GM19468 (cell line): ENCODE measurements around the gene RPS2.

Experiments used
- ATAC-seq: cut with Tn5 transposase; IDR thresholded peaks from one replicate; pipeline ENCODE4 v1.9.1; 2021; ENCODE audit warnings: mild to moderate bottlenecking, moderate library complexity, moderate number of reproducible peaks; ENCODE audit not compliant: unreplicated experiment; ENCODE audit errors: extremely low read depth

The RPS2 gene

DNA sequence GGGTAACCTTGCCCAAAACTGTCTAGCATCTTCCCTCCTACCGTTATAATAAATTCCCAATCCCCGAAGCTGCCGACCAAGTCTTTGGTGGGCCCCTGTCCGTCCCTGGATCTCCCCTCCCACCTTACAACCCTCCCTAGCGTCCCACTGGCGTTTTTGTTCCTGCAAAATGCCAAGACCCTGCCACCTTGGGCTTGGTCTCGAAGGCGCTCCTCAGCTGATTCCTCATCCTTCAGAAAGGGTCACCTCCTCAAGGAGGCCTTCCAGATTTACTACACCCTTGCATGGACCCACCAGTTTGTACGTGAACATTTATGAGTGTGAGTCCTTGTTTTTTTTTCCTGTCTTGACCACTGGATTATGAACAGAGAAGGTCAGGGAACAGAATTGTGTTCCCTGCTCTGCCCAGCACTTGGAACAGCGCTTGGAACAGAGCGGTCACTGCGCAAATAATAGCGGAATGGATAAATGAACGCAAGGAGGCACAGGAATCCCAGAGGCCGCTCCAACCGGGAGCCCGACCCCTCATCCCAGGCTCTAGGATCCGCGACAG lies 18.4 kb upstream of the RPS2 start:
- ATAC-seq: no peak

GRCh38 chr16:1982013-1982433 lies 17.4 kb upstream of the RPS2 start:
- ATAC-seq: no peak

DNA sequence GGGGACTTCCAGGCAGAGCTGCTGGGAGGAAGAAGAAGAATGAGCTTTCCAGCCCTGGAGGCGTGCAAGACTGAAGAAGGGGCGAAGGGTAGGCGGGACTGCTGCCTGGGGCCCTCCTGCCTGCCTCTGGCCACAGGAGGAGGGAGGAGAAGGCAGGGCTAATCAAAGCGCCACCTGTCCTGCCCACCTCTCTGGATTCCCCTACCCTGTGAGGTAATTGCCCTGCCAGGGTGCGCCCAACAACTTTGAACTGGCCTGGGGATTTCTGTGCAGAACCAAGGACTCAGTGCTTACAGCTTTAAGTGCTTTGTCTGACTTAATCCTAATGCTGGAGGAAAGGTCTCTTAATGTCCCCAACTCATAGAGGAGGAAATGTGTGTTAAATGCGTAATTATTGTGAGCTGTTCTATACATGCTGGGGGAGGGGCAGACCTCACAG lies 16.8 kb upstream of the RPS2 start, which contains the start of gene NOXO1:
TSS of gene NOXO1 (minus strand) at position 72 of the 439 bp plus-strand sequence. CDS start 290 bp downstream, outside the sequence.
- no peak for ATAC-seq

DNA sequence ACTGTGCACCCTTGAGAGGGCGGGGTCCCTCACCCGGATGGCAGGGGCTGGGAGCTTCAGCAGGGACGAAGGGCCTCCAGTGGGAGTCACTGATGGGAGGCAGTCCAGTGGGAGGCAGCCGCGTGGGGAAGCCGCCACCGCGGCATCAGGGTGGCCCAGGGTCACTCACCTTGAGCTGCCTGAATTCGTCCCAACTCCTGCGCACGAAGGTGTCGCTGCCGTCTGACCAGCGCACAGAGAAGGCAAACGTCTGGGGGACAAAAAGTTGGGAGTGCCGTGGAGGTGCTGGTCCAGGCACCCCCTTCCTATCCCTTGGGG lies 16.1 kb upstream of the RPS2 start:
- ATAC-seq: no peak

GRCh38 chr16:1980030-1980769 lies 15.6 kb upstream of the RPS2 start:
- no peak for ATAC-seq

GRCh38 chr16:1979271-1980029 lies 14.8 kb upstream of the RPS2 start:
- no peak for ATAC-seq

GRCh38 chr16:1978476-1979120 lies 14.0 kb upstream of the RPS2 start:
- ATAC-seq: no peak

DNA sequence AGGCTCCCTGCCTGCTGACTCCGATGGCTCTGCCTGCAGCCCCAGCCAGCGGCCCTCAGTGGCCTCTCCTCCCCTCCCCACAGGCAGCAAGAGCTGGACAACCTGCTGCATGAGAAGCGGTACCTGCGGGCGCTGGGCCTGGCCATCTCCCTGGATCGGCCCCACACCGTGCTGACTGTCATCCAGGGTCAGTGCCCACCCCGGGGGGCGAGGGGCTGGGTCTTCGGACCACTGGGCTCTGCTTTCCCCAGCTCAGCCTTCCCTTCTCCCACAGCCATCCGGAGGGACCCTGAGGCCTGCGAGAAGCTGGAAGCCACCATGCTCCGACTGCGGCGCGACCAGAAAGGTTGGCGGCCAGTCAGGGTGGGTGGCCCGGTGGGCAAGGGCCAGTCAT lies 13.2 kb upstream of the RPS2 start:
- no peak for ATAC-seq

DNA sequence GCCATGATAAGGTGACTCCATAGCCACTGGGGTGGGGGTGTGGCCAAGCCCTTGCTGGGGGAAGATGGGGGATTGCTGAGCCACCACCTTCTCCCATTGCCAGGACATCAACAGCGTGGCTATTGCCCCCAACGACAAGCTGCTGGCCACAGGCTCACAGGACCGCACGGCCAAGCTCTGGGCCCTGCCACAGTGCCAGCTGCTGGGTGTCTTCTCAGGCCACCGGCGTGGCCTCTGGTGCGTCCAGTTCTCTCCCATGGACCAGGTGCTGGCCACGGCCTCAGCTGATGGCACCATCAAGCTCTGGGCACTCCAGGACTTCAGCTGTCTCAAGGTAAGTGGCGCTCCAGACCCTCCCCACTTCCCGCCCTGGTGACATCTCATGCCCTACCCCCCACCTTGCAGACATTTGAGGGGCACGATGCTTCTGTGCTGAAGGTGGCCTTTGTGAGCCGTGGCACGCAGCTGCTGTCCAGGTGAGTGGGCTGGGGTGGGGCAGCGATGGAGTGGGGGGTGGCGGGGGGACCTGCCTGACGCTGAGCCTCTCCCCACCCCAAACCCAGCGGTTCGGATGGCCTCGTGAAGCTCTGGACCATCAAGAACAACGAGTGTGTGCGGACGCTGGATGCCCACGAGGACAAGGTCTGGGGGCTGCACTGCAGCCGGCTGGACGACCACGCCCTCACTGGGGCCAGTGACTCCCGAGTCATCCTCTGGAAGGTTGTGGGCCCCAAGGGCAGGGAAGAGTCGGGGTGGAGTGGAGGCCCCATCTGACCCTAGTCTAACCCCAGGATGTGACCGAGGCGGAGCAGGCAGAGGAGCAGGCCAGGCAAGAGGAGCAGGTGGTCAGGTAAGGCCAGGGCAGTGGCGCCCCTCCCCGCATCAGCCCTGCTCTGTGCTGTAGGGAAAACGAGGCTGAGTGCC lies 12.6 kb upstream of the RPS2 start:
- ATAC-seq: no peak

GRCh38 chr16:1976216-1976520 lies 11.5 kb upstream of the RPS2 start:
- no peak for ATAC-seq

DNA sequence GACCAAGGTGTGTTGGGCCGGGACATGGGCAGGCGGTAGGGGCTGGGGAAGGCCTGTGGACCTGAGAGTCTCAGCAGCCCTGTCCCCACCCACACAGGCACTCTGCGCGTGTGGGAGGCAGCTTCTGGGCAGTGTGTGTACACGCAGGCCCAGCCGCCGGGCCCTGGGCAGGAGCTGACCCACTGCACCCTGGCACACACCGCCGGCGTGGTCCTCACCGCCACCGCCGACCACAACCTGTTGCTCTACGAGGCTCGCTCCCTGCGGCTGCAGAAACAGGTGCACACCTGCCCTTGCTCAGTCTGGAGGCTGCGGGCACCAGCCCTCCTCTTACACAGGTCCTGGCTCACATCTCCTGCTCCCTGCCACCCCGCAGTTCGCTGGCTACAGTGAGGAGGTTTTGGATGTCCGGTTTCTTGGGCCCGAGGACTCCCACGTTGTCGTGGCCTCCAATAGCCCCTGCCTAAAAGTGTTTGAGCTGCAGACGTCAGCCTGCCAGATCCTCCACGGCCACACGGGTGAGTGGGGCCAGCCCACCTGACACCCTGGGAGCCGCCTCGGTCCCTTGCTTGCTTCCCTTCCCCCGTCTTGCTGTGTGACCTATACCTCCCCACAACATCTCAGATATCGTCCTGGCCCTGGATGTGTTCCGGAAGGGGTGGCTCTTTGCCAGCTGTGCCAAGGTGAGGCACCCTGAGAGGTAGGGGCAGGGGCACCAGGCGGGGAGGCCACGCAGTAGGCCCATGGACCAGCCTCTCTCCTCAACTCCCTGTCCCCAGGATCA lies 11.0 kb upstream of the RPS2 start:
- ATAC-seq: no peak

- ATAC-seq: no peak
These were observed 9.8 kb upstream of the RPS2 start for GRCh38 chr16:1974157-1975070.

GRCh38 chr16:1973461-1974156 lies 9.0 kb upstream of the RPS2 start:
- no peak for ATAC-seq

GRCh38 chr16:1972490-1972877 lies 7.9 kb upstream of the RPS2 start:
- no peak for ATAC-seq

DNA sequence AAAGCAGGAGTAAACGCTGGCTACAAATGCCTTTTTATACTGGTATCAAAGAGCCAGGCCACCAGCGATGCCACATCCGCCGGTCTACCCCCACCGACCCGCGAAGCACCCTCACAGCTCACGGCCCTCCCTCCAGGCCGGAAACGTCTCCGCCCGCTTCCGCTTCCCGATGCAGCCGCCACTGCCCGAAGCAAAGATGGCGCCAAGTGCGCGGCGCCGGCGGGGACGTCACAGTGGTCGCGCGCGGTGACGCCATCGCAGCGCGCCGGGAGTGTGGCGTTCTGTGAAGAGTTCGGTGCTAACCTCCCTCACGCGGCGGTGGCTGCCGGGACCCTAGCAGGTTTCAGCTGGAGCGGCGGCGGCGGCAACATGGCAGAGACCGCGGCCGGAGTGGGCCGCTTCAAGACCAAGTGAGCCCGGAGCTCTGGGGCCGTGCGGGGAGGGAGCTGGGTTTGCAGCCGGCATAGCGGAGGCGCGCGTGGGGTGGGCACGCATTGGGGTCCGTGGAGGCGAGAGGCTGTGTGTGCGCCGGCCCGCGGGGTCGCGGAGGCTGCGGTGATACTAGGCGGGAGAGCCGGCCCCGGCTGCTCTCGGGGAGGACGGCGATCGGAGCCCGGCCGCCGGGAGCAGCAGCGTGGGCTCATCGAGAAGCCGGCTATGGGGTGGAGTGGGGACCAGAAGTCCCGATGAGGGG lies 7.3 kb upstream of the RPS2 start, which contains the start of gene TBL3:
TSS of gene TBL3 (plus strand) at position 258 of the 694 bp plus-strand sequence. CDS start at position 370, 112 bp downstream.
- ATAC-seq: peak; percentile 56

DNA sequence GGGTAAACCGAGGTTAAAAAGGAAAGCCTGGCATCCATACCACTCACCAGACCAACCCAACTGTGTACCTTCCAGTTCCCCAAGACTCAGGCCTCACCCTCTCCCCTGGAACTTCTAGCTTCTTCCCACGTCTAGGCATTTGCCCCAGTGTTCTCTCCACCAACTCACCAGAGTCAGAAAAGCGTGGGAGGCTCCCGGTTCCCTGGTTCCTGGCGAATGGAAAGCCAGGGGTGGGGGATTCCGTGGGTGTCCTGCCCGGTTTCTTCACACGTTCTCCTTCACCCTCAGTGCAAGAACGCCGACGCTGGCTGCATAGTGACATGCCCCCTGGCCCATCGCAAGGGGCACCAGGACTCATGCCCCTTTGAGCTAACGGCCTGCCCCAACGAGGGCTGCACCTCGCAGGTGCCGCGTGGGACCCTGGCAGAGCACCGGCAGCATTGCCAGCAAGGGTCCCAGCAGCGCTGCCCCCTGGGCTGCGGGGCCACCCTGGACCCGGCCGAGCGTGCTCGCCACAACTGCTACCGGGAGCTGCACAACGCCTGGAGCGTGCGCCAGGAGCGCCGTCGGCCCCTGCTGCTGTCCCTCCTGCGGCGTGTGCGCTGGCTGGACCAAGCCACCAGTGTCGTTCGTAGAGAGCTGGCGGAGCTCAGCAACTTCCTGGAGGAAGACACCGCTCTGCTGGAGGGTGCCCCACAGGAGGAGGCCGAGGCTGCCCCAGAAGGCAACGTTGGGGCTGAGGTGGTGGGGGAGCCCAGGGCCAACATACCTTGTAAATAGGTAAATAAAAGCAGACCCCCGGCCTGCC lies 3.7 kb upstream of the RPS2 start:
- no peak for ATAC-seq
